ENCODE results near the gene EXOSC5. TPM values are rescaled to one million over a fixed set of nuclear protein-coding genes. Genes with fewer than 3 reads are reported as not detected.

Gene EXOSC5
- total and polyA plus RNA-seq, 10 of the 15 experiments (the other 5 are each of a cell fraction or from before 2014, with no cell fraction given), result 15.8 to 123 (median 52.7) TPM

- in situ Hi-C loops (cut with MboI), result no loop called here
- ChIA-PET RAD21 (ENCODE audit: unreplicated experiment) (no interaction called here), SMC1A (ENCODE audit: uncharacterized antibody, unreplicated experiment) (no interaction called here), CTCF (no interaction called here), POLR2A (interaction anchor here (0.5 kb wide), 1 partner anchor 35 kb away, joined by 7 read pairs; no protein-coding TSS in a partner anchor)
- BruUV-seq (replicated peaks), result no TSS peak
- H3K27me3 ChIP-seq (replicated peaks in 1 of 2; ENCODE audit: control insufficient read depth in 2 of 2, insufficient read depth in 2 of 2, low read length in 1 of 2), result no peaks in the 10 kb centered on the region
- H3K36me3 ChIP-seq (ENCODE audit: control insufficient read depth in 2 of 2, insufficient read depth in 2 of 2, low read length in 1 of 2), result peaks cover 4 to 11% of the 10 kb centered on the region in 2 experiments; a peak in 3 of 4 replicates
- no peaks in the 10 kb centered on the region for H4K20me1 ChIP-seq (ENCODE audit: control insufficient read depth, insufficient read depth)
- WGBS (ENCODE audit: insufficient coverage, insufficient replicate concordance, low lambda C conversion rate, missing lambda C conversion rate), result 90% methylated on average over 9 of the region's 9 CpGs
- no peak overlapping the region for H3K4me2 ChIP-seq (ENCODE audit: control insufficient read depth, insufficient read depth)
- no peaks in the 10 kb centered on the region for H3K9me3 ChIP-seq (replicated peaks; ENCODE audit: control insufficient read depth, insufficient read depth, low read length)
- ATAC-seq (no peak), DNase-seq (ENCODE audit: low read depth, low spot score) (no peak), FAIRE-seq (no peak)
- peaks cover 3% of the 10 kb centered on the region for H3K79me2 ChIP-seq (ENCODE audit: control insufficient read depth, insufficient read depth, low read length)
- peaks cover 7% of the 10 kb centered on the region for H3K4me1 ChIP-seq (ENCODE audit: control insufficient read depth, insufficient read depth, low read length)
- no peak overlapping the region for H3K27ac ChIP-seq (ENCODE audit: control insufficient read depth, insufficient read depth)
- intact Hi-C loops (cut with micrococcal nuclease; ENCODE audit: unreplicated experiment), result no loop called here
- H3K4me3 ChIP-seq, result no peak overlapping the region
- no peak overlapping the region for H3K9ac ChIP-seq (ENCODE audit: control insufficient read depth, insufficient read depth, low read length)
- H2AFZ ChIP-seq (ENCODE audit: control insufficient read depth, low read depth, low read length), result no peak overlapping the region
- TF ChIP-seq, protein P1, sequence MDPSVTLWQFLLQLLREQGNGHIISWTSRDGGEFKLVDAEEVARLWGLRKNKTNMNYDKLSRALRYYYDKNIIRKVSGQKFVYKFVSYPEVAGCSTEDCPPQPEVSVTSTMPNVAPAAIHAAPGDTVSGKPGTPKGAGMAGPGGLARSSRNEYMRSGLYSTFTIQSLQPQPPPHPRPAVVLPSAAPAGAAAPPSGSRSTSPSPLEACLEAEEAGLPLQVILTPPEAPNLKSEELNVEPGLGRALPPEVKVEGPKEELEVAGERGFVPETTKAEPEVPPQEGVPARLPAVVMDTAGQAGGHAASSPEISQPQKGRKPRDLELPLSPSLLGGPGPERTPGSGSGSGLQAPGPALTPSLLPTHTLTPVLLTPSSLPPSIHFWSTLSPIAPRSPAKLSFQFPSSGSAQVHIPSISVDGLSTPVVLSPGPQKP (IDR thresholded peaks at IDR 0.05; ENCODE audit: low read depth, low read length), result no peak
- no peak for TF ChIP-seq ZNF384 (IDR thresholded peaks at IDR 0.05; ENCODE audit: borderline replicate concordance, low read depth, low read length)
- TF ChIP-seq POU2F2 (IDR thresholded peaks at IDR 0.05; ENCODE audit: borderline replicate concordance, low read depth, low read length), result no peak
- TF ChIP-seq FOXM1 (IDR thresholded peaks at IDR 0.05; ENCODE audit: low read depth, low read length), result no peak
- no peak for TF ChIP-seq TBL1XR1 (IDR thresholded peaks at IDR 0.05; ENCODE audit: low read depth, low read length)
- TF ChIP-seq SMAD5 (IDR thresholded peaks at IDR 0.05; ENCODE audit: low read depth), result no peak
- no peak for TF ChIP-seq KLF5 (IDR thresholded peaks at IDR 0.05; ENCODE audit: partially characterized antibody)
- no peak for TF ChIP-seq CHD4 (IDR thresholded peaks at IDR 0.05)
- no peak for TF ChIP-seq PRDM15 (CRISPR knock-in tag; IDR thresholded peaks at IDR 0.05)
- TF ChIP-seq PBX3 (IDR thresholded peaks at IDR 0.05; ENCODE audit: insufficient replicate concordance, low read depth, low read length), result no peak
- TF ChIP-seq, protein P2, sequence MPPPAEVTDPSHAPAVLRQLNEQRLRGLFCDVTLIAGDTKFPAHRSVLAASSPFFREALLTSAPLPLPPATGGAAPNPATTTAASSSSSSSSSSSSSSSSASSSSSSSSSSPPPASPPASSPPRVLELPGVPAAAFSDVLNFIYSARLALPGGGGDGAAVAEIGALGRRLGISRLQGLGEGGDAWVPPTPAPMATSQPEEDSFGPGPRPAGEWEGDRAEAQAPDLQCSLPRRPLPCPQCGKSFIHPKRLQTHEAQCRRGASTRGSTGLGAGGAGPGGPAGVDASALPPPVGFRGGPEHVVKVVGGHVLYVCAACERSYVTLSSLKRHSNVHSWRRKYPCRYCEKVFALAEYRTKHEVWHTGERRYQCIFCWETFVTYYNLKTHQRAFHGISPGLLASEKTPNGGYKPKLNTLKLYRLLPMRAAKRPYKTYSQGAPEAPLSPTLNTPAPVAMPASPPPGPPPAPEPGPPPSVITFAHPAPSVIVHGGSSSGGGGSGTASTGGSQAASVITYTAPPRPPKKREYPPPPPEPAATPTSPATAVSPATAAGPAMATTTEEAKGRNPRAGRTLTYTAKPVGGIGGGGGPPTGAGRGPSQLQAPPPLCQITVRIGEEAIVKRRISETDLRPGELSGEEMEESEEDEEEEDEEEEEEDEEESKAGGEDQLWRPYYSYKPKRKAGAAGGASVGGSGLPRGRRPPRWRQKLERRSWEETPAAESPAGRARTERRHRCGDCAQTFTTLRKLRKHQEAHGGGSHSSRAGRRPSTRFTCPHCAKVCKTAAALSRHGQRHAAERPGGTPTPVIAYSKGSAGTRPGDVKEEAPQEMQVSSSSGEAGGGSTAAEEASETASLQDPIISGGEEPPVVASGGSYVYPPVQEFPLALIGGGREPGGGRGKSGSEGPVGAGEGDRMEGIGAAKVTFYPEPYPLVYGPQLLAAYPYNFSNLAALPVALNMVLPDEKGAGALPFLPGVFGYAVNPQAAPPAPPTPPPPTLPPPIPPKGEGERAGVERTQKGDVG (CRISPR knock-in tag; IDR thresholded peaks at IDR 0.05), result no peak
- TF ChIP-seq, protein P3, sequence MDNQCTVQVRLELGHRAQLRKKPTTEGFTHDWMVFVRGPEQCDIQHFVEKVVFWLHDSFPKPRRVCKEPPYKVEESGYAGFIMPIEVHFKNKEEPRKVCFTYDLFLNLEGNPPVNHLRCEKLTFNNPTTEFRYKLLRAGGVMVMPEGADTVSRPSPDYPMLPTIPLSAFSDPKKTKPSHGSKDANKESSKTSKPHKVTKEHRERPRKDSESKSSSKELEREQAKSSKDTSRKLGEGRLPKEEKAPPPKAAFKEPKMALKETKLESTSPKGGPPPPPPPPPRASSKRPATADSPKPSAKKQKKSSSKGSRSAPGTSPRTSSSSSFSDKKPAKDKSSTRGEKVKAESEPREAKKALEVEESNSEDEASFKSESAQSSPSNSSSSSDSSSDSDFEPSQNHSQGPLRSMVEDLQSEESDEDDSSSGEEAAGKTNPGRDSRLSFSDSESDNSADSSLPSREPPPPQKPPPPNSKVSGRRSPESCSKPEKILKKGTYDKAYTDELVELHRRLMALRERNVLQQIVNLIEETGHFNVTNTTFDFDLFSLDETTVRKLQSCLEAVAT (IDR thresholded peaks at IDR 0.05), result no peak
- no peak for TF ChIP-seq RAD21 (IDR thresholded peaks at IDR 0.05; ENCODE audit: insufficient read depth, low read depth, low read length)
- no peak for TF ChIP-seq NR2C2 (IDR thresholded peaks at IDR 0.05; ENCODE audit: borderline replicate concordance, control insufficient read depth, insufficient read length, low read depth)
Observed at GRCh38 chr19:41414461-41414860, 17.3 kb upstream of the EXOSC5 start.

All from GM12878 (cell line).